Fibroblast of the aortic adventitia (primary cell): Measurements from ENCODE around the gene GRIP1. TPM values are rescaled to one million over a fixed set of nuclear protein-coding genes. Genes with fewer than 3 reads are reported as not detected.

Experiments used
- DNase-seq: peaks from one replicate; pipeline ENCODE4 v3.0.0-alpha.2; 2010; ENCODE audit warnings: low read depth
- H3K4me3 ChIP-seq: 2 replicates; pipeline ENCODE4 v1.5.1; 2011; ENCODE audit warnings: low read depth, mild to moderate bottlenecking, control low read depth, low read length, moderate library complexity
- CTCF ChIP-seq: IDR thresholded peaks from 2 replicates; pipeline ENCODE4 v1.5.1; 2011; ENCODE audit warnings: mild to moderate bottlenecking, low read length, control low read depth, inconsistent platforms; ENCODE audit not compliant: insufficient read depth
- total RNA-seq: library from RNA; depleted of rRNA; stranded (reverse); fragments of >200 nt; gene quantifications from 2 replicates; pipeline ENCODE4 v1.2.3, GENCODE V29; 2012; ENCODE audit warnings: low replicate concordance

The GRIP1 gene
- total RNA-seq, 1 donor, result 0.90 TPM

- no peak for DNase-seq
- TF ChIP-seq CTCF, result no peak
- no peak overlapping the region for H3K4me3 ChIP-seq
Measured at GRCh38 chr12:66665435-66665985, 13.4 kb downstream of the GRIP1 start.

GRCh38 chr12:66664076-66664475, 14.8 kb downstream of the GRIP1 start:
- DNase-seq, result no peak
- H3K4me3 ChIP-seq, result no peak overlapping the region
- TF ChIP-seq CTCF, result no peak

DNA sequence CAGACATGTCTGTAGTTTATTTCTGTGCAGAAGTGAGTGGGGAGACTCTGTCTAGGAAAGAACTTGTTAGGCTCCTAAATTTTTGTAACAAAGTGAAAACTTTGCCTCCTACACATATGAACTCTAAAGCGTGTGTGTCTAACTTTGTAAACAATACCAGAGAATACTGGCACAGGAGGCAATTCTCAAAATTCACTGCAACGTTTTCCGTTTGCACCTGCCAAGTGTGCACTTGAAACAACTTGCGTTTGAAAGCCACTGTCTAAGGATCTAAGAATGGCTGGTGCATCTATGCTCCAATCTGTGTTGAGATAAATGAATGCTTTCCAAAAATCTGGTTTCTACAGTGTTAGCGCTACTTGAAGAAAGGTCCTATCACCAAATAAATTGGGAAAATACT, 15.3 kb downstream of the GRIP1 start:
- DNase-seq, result no peak
- TF ChIP-seq CTCF, result no peak
- H3K4me3 ChIP-seq, result no peak overlapping the region

DNA sequence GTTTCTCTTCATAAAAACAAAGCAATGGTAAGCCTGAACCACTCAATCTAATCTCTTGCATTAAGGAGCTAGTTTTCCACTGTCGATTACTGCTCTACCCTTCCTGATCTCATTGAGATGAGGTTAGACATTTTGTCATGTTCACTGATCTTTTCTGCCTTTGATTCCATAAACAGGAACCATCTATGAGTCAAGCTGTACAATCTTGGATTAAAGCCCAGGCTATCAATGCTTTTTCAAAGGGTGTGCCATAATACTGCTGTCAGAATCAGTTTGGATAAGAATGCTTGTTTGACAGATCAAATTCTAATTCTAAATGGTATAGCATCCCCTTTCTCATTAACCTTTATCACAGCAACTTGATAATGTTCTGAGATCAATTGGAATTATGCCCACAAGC, 16.1 kb downstream of the GRIP1 start:
- DNase-seq, result peak; percentile 21
- H3K4me3 ChIP-seq, result no peak overlapping the region
- no peak for TF ChIP-seq CTCF

- TF ChIP-seq CTCF, result no peak
- no peak for DNase-seq
- H3K4me3 ChIP-seq, result no peak overlapping the region
Measured at GRCh38 chr12:66662179-66662578, 16.7 kb downstream of the GRIP1 start.

GRCh38 chr12:66661357-66661756, 17.5 kb downstream of the GRIP1 start:
- no peak for TF ChIP-seq CTCF
- no peak for DNase-seq
- H3K4me3 ChIP-seq, result no peak overlapping the region

GRCh38 chr12:66653796-66654195, 25.1 kb downstream of the GRIP1 start:
- no peak for TF ChIP-seq CTCF
- no peak overlapping the region for H3K4me3 ChIP-seq
- DNase-seq, result no peak
